Naive thymus-derived CD4-positive, alpha-beta T cell (primary cell): ENCODE data around the gene NAV3. TPM values are rescaled to one million over a fixed set of nuclear protein-coding genes. Genes with fewer than 3 reads are reported as not detected.

Source experiments
- ATAC-seq: fragments of 150-1000 bp; cut with Tn5 transposase; 2 replicates; pipeline ENCODE4 v1.10.0; 2021; ENCODE audit warnings: mild to moderate bottlenecking, moderate library complexity
- CTCF ChIA-PET: fragments of 350-600 bp; sonication (Branson Sonifier 250); formaldehyde crosslinking; loops from one replicate; lab custom pipeline; 2021; ENCODE audit warnings: antibody characterized with exemption; lab: Charles Lee
- POLR2A ChIA-PET: fragments of 350-600 bp; sonication (Branson Sonifier 250); formaldehyde crosslinking; loops from one replicate; lab custom pipeline; 2021; ENCODE audit warnings: antibody characterized with exemption, inconsistent platforms; lab: Charles Lee
- DNase-seq, 9 donors: peaks; one replicate each; pipeline versions ENCODE4 v3.0.0 to v3.0.0-alpha.2; 2020 to 2022; ENCODE audit warnings: mixed read lengths in 1 of 9
- H3K27ac ChIP-seq: one replicate; pipeline ENCODE4 v1.7.0; 2013; ENCODE audit warnings: mild to moderate bottlenecking, low read depth, low read length, moderate library complexity
- H3K27me3 ChIP-seq, 2 donors: one replicate each; pipeline ENCODE4 v1.7.0; 2013; ENCODE audit warnings: low read length in 2 of 2, mild to moderate bottlenecking in 2 of 2, moderate library complexity in 2 of 2; ENCODE audit not compliant: control insufficient read depth in 2 of 2, insufficient read depth in 2 of 2
- H3K36me3 ChIP-seq, 3 experiments: 1 replicate in 2 of 3; 2 replicates in 1 of 3; pipeline ENCODE4 v1.7.0; 2013; ENCODE audit warnings: low read length in 3 of 3, mild to moderate bottlenecking in 3 of 3, moderate library complexity in 1 of 3; ENCODE audit not compliant: insufficient read depth in 3 of 3, control insufficient read depth in 2 of 3
- H3K4me1 ChIP-seq, 2 donors: one replicate each; pipeline ENCODE4 v1.7.0; 2013; ENCODE audit warnings: low read length in 2 of 2, mild to moderate bottlenecking in 2 of 2, moderate library complexity in 1 of 2; ENCODE audit not compliant: control insufficient read depth in 2 of 2, insufficient read depth in 2 of 2
- H3K4me3 ChIP-seq: 2 replicates; pipeline ENCODE4 v1.7.0; 2013; ENCODE audit warnings: mild to moderate bottlenecking, low read length
- H3K9me3 ChIP-seq, 3 experiments: 1 replicate in 2 of 3; 2 replicates in 1 of 3; pipeline ENCODE4 v1.7.0; 2013; ENCODE audit warnings: low read length in 3 of 3; ENCODE audit not compliant: control insufficient read depth in 2 of 3
- H3K27ac Mint-ChIP-seq, 9 donors: one replicate each; pipeline ENCODE4 v1.8.0; 2020 to 2022; ENCODE audit warnings: mixed read lengths in 9 of 9, mild to moderate bottlenecking in 8 of 9, moderate library complexity in 5 of 9, inconsistent platforms in 2 of 9
- H3K27me3 Mint-ChIP-seq, 5 donors: one replicate each; pipeline ENCODE4 v1.8.0; 2021 to 2022; ENCODE audit warnings: mixed read lengths in 5 of 5, mild to moderate bottlenecking in 1 of 5
- H3K36me3 Mint-ChIP-seq, 5 donors: one replicate each; pipeline ENCODE4 v1.8.0; 2020 to 2022; ENCODE audit warnings: mixed read lengths in 5 of 5, mild to moderate bottlenecking in 3 of 5, inconsistent platforms in 1 of 5
- H3K4me1 Mint-ChIP-seq, 7 donors: one replicate each; pipeline ENCODE4 v1.8.0; 2020 to 2022; ENCODE audit warnings: mixed read lengths in 7 of 7, mild to moderate bottlenecking in 3 of 7, inconsistent platforms in 1 of 7
- H3K4me3 Mint-ChIP-seq, 10 donors: one replicate each; pipeline ENCODE4 v1.8.0; 2020 to 2022; ENCODE audit warnings: mild to moderate bottlenecking in 10 of 10, mixed read lengths in 10 of 10, moderate library complexity in 6 of 10, inconsistent platforms in 2 of 10
- H3K9me3 Mint-ChIP-seq, 11 donors: one replicate each; pipeline ENCODE4 v1.8.0; 2020 to 2022; ENCODE audit warnings: mixed read lengths in 11 of 11, mild to moderate bottlenecking in 4 of 11, inconsistent platforms in 1 of 11, moderate library complexity in 1 of 11
- intact Hi-C, 2 donors: fragments of 100-400 bp; cut with micrococcal nuclease; formaldehyde crosslinking; loops; one replicate each; pipeline ENCODE4 v1.15.1; 2023
- polyA plus RNA-seq, 2 donors: library from polyadenylated mRNA; unstranded; fragments of 300-500 nt; fragmentation: Illumina TruSeq; gene quantifications; one replicate each; pipeline ENCODE4 v1.2.3, GENCODE V29; 2021
- total RNA-seq, 6 experiments: library from RNA in 5 of 6; stranded (reverse) in 5 of 6; gene quantifications; 1 replicate in 5 of 6; 2 replicates in 1 of 6; pipeline ENCODE4 v1.2.3 and lab custom pipeline; 2021 to 2026

NAV3 gene
- total and polyA plus RNA-seq, 7 experiments from 2014 or later: not detected

DNA sequence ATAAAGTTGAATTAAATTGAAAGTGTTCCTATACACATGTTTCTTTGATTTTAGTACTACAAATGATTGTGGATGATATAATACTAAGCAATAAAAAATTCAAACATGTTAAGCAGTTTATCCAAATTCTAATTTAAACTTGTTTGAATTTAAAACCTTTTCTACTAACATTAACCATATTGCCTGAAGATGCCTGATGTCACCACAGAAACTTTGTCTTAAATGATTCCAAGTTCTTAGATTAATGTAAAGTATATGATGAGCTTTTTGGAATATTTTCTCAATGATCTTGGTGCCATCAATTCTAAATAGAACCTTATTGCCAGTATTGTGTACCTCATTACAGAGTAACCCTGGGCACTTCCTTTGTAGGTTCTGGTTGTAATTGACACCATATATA is 259.6 kb downstream of the NAV3 start:
- Mint-ChIP-seq H3K4me3 (no peak overlapping the region), H3K27me3 (no peaks in the 10 kb centered on the region), H3K9me3 (peaks cover 0 to 12% (median 0%) of the 10 kb centered on the region in 11 donors), H3K36me3 (no peaks in the 10 kb centered on the region), H3K27ac (no peak overlapping the region), H3K4me1 (no peaks in the 10 kb centered on the region)
- DNase-seq (no peak), ATAC-seq (no peak)
- Histone ChIP-seq H3K27me3 (no peaks in the 10 kb centered on the region), H3K4me1 (no peaks in the 10 kb centered on the region), H3K36me3 (no peaks in the 10 kb centered on the region), H3K27ac (no peak overlapping the region), H3K9me3 (peaks cover 0 to 5% (median 0%) of the 10 kb centered on the region in 3 experiments), H3K4me3 (no peak overlapping the region)
- ChIA-PET CTCF (no interaction called here), POLR2A (no interaction called here)
- intact Hi-C loops: no loop called here

GRCh38 chr12:78095623-78096022 is 264.9 kb downstream of the NAV3 start:
- Histone ChIP-seq H3K36me3 (no peaks in the 10 kb centered on the region), H3K9me3 (no peaks in the 10 kb centered on the region), H3K27ac (no peak overlapping the region), H3K4me1 (no peaks in the 10 kb centered on the region), H3K4me3 (no peak overlapping the region), H3K27me3 (no peaks in the 10 kb centered on the region)
- DNase-seq (no peak), ATAC-seq (no peak)
- intact Hi-C loops: no loop called here
- H3K9me3 Mint-ChIP-seq: peaks cover 0 to 17% (median 2%) of the 10 kb centered on the region in 11 donors
- H3K27ac Mint-ChIP-seq: no peak overlapping the region
- no peaks in the 10 kb centered on the region for H3K4me1 Mint-ChIP-seq
- H3K27me3 Mint-ChIP-seq: no peaks in the 10 kb centered on the region
- H3K4me3 Mint-ChIP-seq: no peak overlapping the region
- H3K36me3 Mint-ChIP-seq: no peaks in the 10 kb centered on the region
- ChIA-PET POLR2A (interaction anchor here (0.6 kb wide), 1 partner anchor 217 kb away, joined by 3 read pairs; no protein-coding TSS in a partner anchor), CTCF (no interaction called here)

GRCh38 chr12:78096909-78097597 is 266.4 kb downstream of the NAV3 start:
- ChIA-PET POLR2A (no interaction called here), CTCF (no interaction called here)
- Mint-ChIP-seq H3K9me3 (peaks cover 0 to 14% (median 2%) of the 10 kb centered on the region in 11 donors), H3K27me3 (no peaks in the 10 kb centered on the region), H3K4me3 (no peak overlapping the region), H3K27ac (no peak overlapping the region), H3K4me1 (no peaks in the 10 kb centered on the region), H3K36me3 (no peaks in the 10 kb centered on the region)
- Histone ChIP-seq H3K27ac (no peak overlapping the region), H3K9me3 (no peaks in the 10 kb centered on the region), H3K36me3 (no peaks in the 10 kb centered on the region), H3K4me3 (no peak overlapping the region), H3K27me3 (no peaks in the 10 kb centered on the region), H3K4me1 (no peaks in the 10 kb centered on the region)
- intact Hi-C loops: no loop called here
- no peak for ATAC-seq
- no peak for DNase-seq

GRCh38 chr12:78099806-78100205 is 269.1 kb downstream of the NAV3 start:
- Mint-ChIP-seq H3K4me3 (no peak overlapping the region), H3K27me3 (no peaks in the 10 kb centered on the region), H3K9me3 (peaks cover 0 to 20% (median 2%) of the 10 kb centered on the region in 11 donors), H3K4me1 (no peaks in the 10 kb centered on the region), H3K36me3 (no peaks in the 10 kb centered on the region), H3K27ac (no peak overlapping the region)
- CTCF ChIA-PET: no interaction called here
- POLR2A ChIA-PET: no interaction called here
- Histone ChIP-seq H3K27ac (no peak overlapping the region), H3K4me3 (no peak overlapping the region), H3K36me3 (no peaks in the 10 kb centered on the region), H3K4me1 (no peaks in the 10 kb centered on the region), H3K9me3 (no peaks in the 10 kb centered on the region), H3K27me3 (no peaks in the 10 kb centered on the region)
- ATAC-seq (no peak), DNase-seq (no peak)
- intact Hi-C loops: no loop called here

- Histone ChIP-seq H3K9me3 (no peaks in the 10 kb centered on the region), H3K27ac (no peak overlapping the region), H3K4me3 (no peak overlapping the region), H3K4me1 (no peaks in the 10 kb centered on the region), H3K36me3 (no peaks in the 10 kb centered on the region), H3K27me3 (no peaks in the 10 kb centered on the region)
- ATAC-seq: no peak
- intact Hi-C loops: no loop called here
- CTCF ChIA-PET: no interaction called here
- POLR2A ChIA-PET: no interaction called here
- no peaks in the 10 kb centered on the region for H3K27me3 Mint-ChIP-seq
- H3K27ac Mint-ChIP-seq: no peak overlapping the region
- no peak for DNase-seq
- H3K36me3 Mint-ChIP-seq: no peaks in the 10 kb centered on the region
- H3K4me3 Mint-ChIP-seq: no peak overlapping the region
- H3K9me3 Mint-ChIP-seq: peaks cover 0 to 12% (median 2%) of the 10 kb centered on the region in 11 donors
- no peaks in the 10 kb centered on the region for H3K4me1 Mint-ChIP-seq
These were observed 270.6 kb downstream of the NAV3 start for GRCh38 chr12:78101113-78101876.

DNA sequence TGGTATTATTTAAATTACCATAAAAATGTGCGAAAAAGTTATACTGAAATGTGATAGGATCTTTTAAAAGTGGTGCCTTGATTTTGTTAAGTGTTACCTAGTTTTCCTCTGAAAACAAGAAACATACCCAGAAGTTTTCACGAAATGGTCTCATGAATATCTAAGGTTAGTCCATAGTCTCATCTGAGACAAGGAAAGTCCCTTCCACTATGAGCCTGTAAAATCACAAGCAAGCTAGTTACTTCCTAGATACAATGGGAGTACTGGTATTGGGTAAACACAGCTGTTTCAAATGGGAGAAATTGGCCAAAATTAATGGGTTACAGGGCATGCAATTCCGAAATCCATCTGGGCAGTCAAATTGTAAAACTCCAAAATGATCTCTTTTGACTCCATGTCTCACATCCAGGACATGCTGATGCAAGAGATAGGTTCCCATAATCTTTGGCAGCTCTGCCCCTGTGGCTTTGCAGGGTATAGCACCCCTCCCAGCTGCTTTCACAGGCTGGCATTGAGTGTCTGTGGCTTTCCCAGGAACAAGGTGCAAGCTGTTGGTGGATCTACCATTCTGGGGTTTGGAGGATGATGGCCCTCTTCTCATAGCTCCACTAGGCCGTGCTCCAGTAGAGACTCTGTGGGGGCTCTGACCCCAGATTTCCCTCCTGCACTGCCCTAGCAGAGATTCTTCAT is 271.4 kb downstream of the NAV3 start:
- Histone ChIP-seq H3K9me3 (no peaks in the 10 kb centered on the region), H3K27ac (no peak overlapping the region), H3K36me3 (no peaks in the 10 kb centered on the region), H3K27me3 (no peaks in the 10 kb centered on the region), H3K4me3 (no peak overlapping the region), H3K4me1 (no peaks in the 10 kb centered on the region)
- H3K27me3 Mint-ChIP-seq: no peaks in the 10 kb centered on the region
- DNase-seq (no peak), ATAC-seq (no peak)
- intact Hi-C loops: no loop called here
- no peak overlapping the region for H3K27ac Mint-ChIP-seq
- H3K4me1 Mint-ChIP-seq: no peaks in the 10 kb centered on the region
- H3K9me3 Mint-ChIP-seq: peaks cover 0 to 13% (median 4%) of the 10 kb centered on the region in 11 donors
- POLR2A ChIA-PET: no interaction called here
- H3K36me3 Mint-ChIP-seq: no peaks in the 10 kb centered on the region
- H3K4me3 Mint-ChIP-seq: no peak overlapping the region
- CTCF ChIA-PET: no interaction called here
